Measurements from ENCODE around the gene IDUA. TPM values are rescaled to one million over a fixed set of nuclear protein-coding genes. Genes with fewer than 3 reads are reported as not detected.

Gene IDUA
- polyA plus RNA-seq, 3 donors = 6.4 to 64.4 (median 8.5) TPM

GRCh38 chr4:951186-951585 lies 35.7 kb upstream of the IDUA start:
- Mint-ChIP-seq H3K27ac (no peak overlapping the region), H3K9me3 (peaks cover 0 to 6% (median 0%) of the 10 kb centered on the region in 7 donors), H3K27me3 (ENCODE audit: low read depth in 3 of 3) (peaks cover 0 to 7% (median 2%) of the 10 kb centered on the region in 3 donors), H3K4me3 (no peak overlapping the region), H3K4me1 (peaks cover 3% of the 10 kb centered on the region), H3K36me3 (peaks cover 32 to 55% of the 10 kb centered on the region in 2 donors)
- no peak overlapping the region for H2AFZ ChIP-seq (ENCODE audit: insufficient read depth, low read depth, low read length, poor library complexity, severe bottlenecking)
- no peak for TF ChIP-seq CTCF (IDR thresholded peaks at IDR 0.05)
- no peak for DNase-seq
- H3K9ac ChIP-seq (ENCODE audit: insufficient read depth, low read length, poor library complexity, severe bottlenecking) = no peak overlapping the region
- H3K27me3 ChIP-seq (ENCODE audit: control insufficient read depth in 2 of 2, insufficient read depth in 2 of 2, low read length in 2 of 2) = peaks cover 0 to 4% of the 10 kb centered on the region in 2 donors
- H3K4me2 ChIP-seq (replicated peaks; ENCODE audit: extremely low read depth, low read length, poor library complexity, severe bottlenecking) = no peak overlapping the region
- no peaks in the 10 kb centered on the region for H3K9me3 ChIP-seq (replicated peaks in 1 of 2; ENCODE audit: control insufficient read depth in 1 of 2, insufficient read depth in 1 of 2, low read length in 2 of 2)
- 100% methylated on average over 2 of the region's 7 CpGs for WGBS (ENCODE audit: insufficient coverage)
- H3K4me1 ChIP-seq (ENCODE audit: control insufficient read depth in 1 of 2, insufficient read depth in 2 of 2, low read length in 2 of 2) = no peaks in the 10 kb centered on the region
- no peaks in the 10 kb centered on the region for H3K79me2 ChIP-seq (ENCODE audit: insufficient read depth, low read length)
- H3K36me3 ChIP-seq (replicated peaks in 1 of 2; ENCODE audit: control insufficient read depth in 1 of 2, insufficient read depth in 2 of 2, low read length in 2 of 2) = peaks cover 30 to 51% of the 10 kb centered on the region in 2 donors
- no peak overlapping the region for H3K4me3 ChIP-seq (replicated peaks in 1 of 3; ENCODE audit: low read depth in 2 of 3, low read length in 3 of 3)
- peaks cover 34% of the 10 kb centered on the region for H4K20me1 ChIP-seq (ENCODE audit: insufficient read depth, low read length)
- H3K27ac ChIP-seq (ENCODE audit: low read depth in 1 of 2, low read length in 2 of 2) = no peak overlapping the region
- intact Hi-C loops (cut with micrococcal nuclease) = no loop called here

GRCh38 chr4:951594-952468 lies 35.0 kb upstream of the IDUA start:
- Mint-ChIP-seq H3K27me3 (ENCODE audit: low read depth in 3 of 3) (peaks cover 0 to 7% (median 2%) of the 10 kb centered on the region in 3 donors), H3K4me3 (no peak overlapping the region), H3K36me3 (peaks cover 35 to 62% of the 10 kb centered on the region in 2 donors), H3K4me1 (no peaks in the 10 kb centered on the region), H3K9me3 (peaks cover 0 to 6% (median 0%) of the 10 kb centered on the region in 7 donors), H3K27ac (peak overlapping the region in 1 of 7 donors; percentile 36)
- no peaks in the 10 kb centered on the region for H3K79me2 ChIP-seq (ENCODE audit: insufficient read depth, low read length)
- H3K9ac ChIP-seq (ENCODE audit: insufficient read depth, low read length, poor library complexity, severe bottlenecking) = no peak overlapping the region
- no peak for TF ChIP-seq CTCF (IDR thresholded peaks at IDR 0.05)
- peaks cover 32 to 58% of the 10 kb centered on the region in 2 donors for H3K36me3 ChIP-seq (replicated peaks in 1 of 2; ENCODE audit: control insufficient read depth in 1 of 2, insufficient read depth in 2 of 2, low read length in 2 of 2)
- WGBS (ENCODE audit: insufficient coverage) = 96% methylated on average over 17 of the region's 23 CpGs
- intact Hi-C loops (cut with micrococcal nuclease) = no loop called here
- H3K4me3 ChIP-seq (replicated peaks in 1 of 3; ENCODE audit: low read depth in 2 of 3, low read length in 3 of 3) = no peak overlapping the region
- H3K4me2 ChIP-seq (replicated peaks; ENCODE audit: extremely low read depth, low read length, poor library complexity, severe bottlenecking) = no peak overlapping the region
- DNase-seq = no peak
- no peaks in the 10 kb centered on the region for H3K9me3 ChIP-seq (replicated peaks in 1 of 2; ENCODE audit: control insufficient read depth in 1 of 2, insufficient read depth in 1 of 2, low read length in 2 of 2)
- no peaks in the 10 kb centered on the region for H3K4me1 ChIP-seq (ENCODE audit: control insufficient read depth in 1 of 2, insufficient read depth in 2 of 2, low read length in 2 of 2)
- H3K27me3 ChIP-seq (ENCODE audit: control insufficient read depth in 2 of 2, insufficient read depth in 2 of 2, low read length in 2 of 2) = no peaks in the 10 kb centered on the region
- peaks cover 28% of the 10 kb centered on the region for H4K20me1 ChIP-seq (ENCODE audit: insufficient read depth, low read length)
- H2AFZ ChIP-seq (ENCODE audit: insufficient read depth, low read depth, low read length, poor library complexity, severe bottlenecking) = no peak overlapping the region
- H3K27ac ChIP-seq (ENCODE audit: low read depth in 1 of 2, low read length in 2 of 2) = no peak overlapping the region
